HTR-8/SVneo (cell line): ENCODE measurements around the gene UTY.

ENCODE experiments used
- DNase-seq: peaks from one replicate; pipeline ENCODE4 v3.0.0; 2011; ENCODE audit warnings: low spot score, mixed read lengths; ENCODE audit not compliant: insufficient read length
- FAIRE-seq: peaks from 2 replicates; lab custom pipeline; 2011; peaks lifted over from hg19 to GRCh38; lab: Jason Lieb, UNC

The UTY gene

GRCh38 chrY:13416869-13417661, 62.8 kb downstream of the UTY start:
- FAIRE-seq = no peak
- no peak for DNase-seq

- no peak for DNase-seq
Observed at GRCh38 chrY:13415556-13415955, 64.3 kb downstream of the UTY start.

GRCh38 chrY:13398876-13399275, 81.0 kb downstream of the UTY start:
- DNase-seq (no peak), FAIRE-seq (no peak)

More at GRCh38 chrY:13415556-13415955, 64.3 kb downstream of the UTY start:
- FAIRE-seq = no peak

- no peak for FAIRE-seq
Observed at GRCh38 chrY:13381110-13381683, 98.6 kb downstream of the UTY start.

GRCh38 chrY:13370868-13371800, 108.7 kb downstream of the UTY start:
- DNase-seq (no peak), FAIRE-seq (no peak)

More at GRCh38 chrY:13381110-13381683, 98.6 kb downstream of the UTY start:
- no peak for DNase-seq

GRCh38 chrY:13370245-13370644, 109.6 kb downstream of the UTY start:
- FAIRE-seq (no peak), DNase-seq (no peak)

- DNase-seq = no peak
- FAIRE-seq = no peak
Observed at GRCh38 chrY:13368513-13368845, 111.4 kb downstream of the UTY start.

- no peak for FAIRE-seq
- DNase-seq = no peak
Observed at GRCh38 chrY:13363641-13364040, 116.2 kb downstream of the UTY start.

- FAIRE-seq (no peak), DNase-seq (no peak)
Observed at GRCh38 chrY:13362662-13363061, 117.2 kb downstream of the UTY start.

- no peak for FAIRE-seq
Observed at GRCh38 chrY:13361656-13362636, 117.9 kb downstream of the UTY start.

GRCh38 chrY:13351443-13351842, 128.4 kb downstream of the UTY start:
- no peak for FAIRE-seq
- no peak for DNase-seq

More at GRCh38 chrY:13361656-13362636, 117.9 kb downstream of the UTY start:
- no peak for DNase-seq

- FAIRE-seq (no peak), DNase-seq (no peak)
Observed at GRCh38 chrY:13347106-13347505, 132.7 kb downstream of the UTY start.

- no peak for DNase-seq
- no peak for FAIRE-seq
Observed at GRCh38 chrY:13345549-13345948, 134.3 kb downstream of the UTY start.

- DNase-seq = no peak
- FAIRE-seq = no peak
Observed at GRCh38 chrY:13343307-13343946, 136.4 kb downstream of the UTY start.

GRCh38 chrY:13339939-13340338, 139.9 kb downstream of the UTY start:
- DNase-seq = no peak
- no peak for FAIRE-seq

GRCh38 chrY:13339381-13339780, 140.5 kb downstream of the UTY start:
- FAIRE-seq = no peak

GRCh38 chrY:13338711-13339110, 141.1 kb downstream of the UTY start:
- FAIRE-seq (no peak), DNase-seq (no peak)

More at GRCh38 chrY:13339381-13339780, 140.5 kb downstream of the UTY start:
- no peak for DNase-seq

GRCh38 chrY:13337934-13338333, 141.9 kb downstream of the UTY start:
- no peak for DNase-seq
- no peak for FAIRE-seq

GRCh38 chrY:13333791-13334190, 146.0 kb downstream of the UTY start:
- DNase-seq (no peak), FAIRE-seq (no peak)
